Immature natural killer cell (primary cell): ENCODE results near the gene RALGPS1. TPM values are rescaled to one million over a fixed set of nuclear protein-coding genes. Genes with fewer than 3 reads are reported as not detected.

Source experiments
- DNase-seq, 3 donors: peaks; one replicate each; pipeline ENCODE4 v3.0.0; 2022; ENCODE audit warnings: mixed read lengths in 1 of 3
- H3K27ac Mint-ChIP-seq, 6 donors: one replicate each; pipeline ENCODE4 v1.8.0; 2020; ENCODE audit warnings: mixed read lengths in 6 of 6, mild to moderate bottlenecking in 5 of 6, inconsistent platforms in 4 of 6, moderate library complexity in 3 of 6
- H3K27me3 Mint-ChIP-seq, 3 donors: one replicate each; pipeline ENCODE4 v1.8.0; 2020 to 2021; ENCODE audit warnings: low read depth in 3 of 3, mild to moderate bottlenecking in 3 of 3, mixed read lengths in 3 of 3, moderate library complexity in 3 of 3, inconsistent platforms in 1 of 3
- H3K36me3 Mint-ChIP-seq, 3 donors: one replicate each; pipeline ENCODE4 v1.8.0; 2020; ENCODE audit warnings: mixed read lengths in 3 of 3, inconsistent platforms in 2 of 3, mild to moderate bottlenecking in 2 of 3
- H3K4me1 Mint-ChIP-seq, 2 donors: one replicate each; pipeline ENCODE4 v1.8.0; 2020; ENCODE audit warnings: inconsistent platforms in 2 of 2, mild to moderate bottlenecking in 2 of 2, mixed read lengths in 2 of 2, moderate library complexity in 1 of 2
- H3K4me3 Mint-ChIP-seq, 5 donors: one replicate each; pipeline ENCODE4 v1.8.0; 2020; ENCODE audit warnings: mild to moderate bottlenecking in 5 of 5, mixed read lengths in 5 of 5, inconsistent platforms in 3 of 5, moderate library complexity in 3 of 5
- H3K9me3 Mint-ChIP-seq, 6 donors: one replicate each; pipeline ENCODE4 v1.8.0; 2020; ENCODE audit warnings: mild to moderate bottlenecking in 6 of 6, mixed read lengths in 6 of 6, inconsistent platforms in 4 of 6, moderate library complexity in 3 of 6
- polyA plus RNA-seq, 3 donors: library from polyadenylated mRNA; unstranded; fragments of 300-500 nt; fragmentation: Illumina TruSeq; gene quantifications; one replicate each; pipeline ENCODE4 v1.2.3, GENCODE V29; 2021

RALGPS1 gene
- polyA plus RNA-seq, 3 donors from 2014 or later, result 2.6 to 3.4 (median 2.9) TPM

DNA sequence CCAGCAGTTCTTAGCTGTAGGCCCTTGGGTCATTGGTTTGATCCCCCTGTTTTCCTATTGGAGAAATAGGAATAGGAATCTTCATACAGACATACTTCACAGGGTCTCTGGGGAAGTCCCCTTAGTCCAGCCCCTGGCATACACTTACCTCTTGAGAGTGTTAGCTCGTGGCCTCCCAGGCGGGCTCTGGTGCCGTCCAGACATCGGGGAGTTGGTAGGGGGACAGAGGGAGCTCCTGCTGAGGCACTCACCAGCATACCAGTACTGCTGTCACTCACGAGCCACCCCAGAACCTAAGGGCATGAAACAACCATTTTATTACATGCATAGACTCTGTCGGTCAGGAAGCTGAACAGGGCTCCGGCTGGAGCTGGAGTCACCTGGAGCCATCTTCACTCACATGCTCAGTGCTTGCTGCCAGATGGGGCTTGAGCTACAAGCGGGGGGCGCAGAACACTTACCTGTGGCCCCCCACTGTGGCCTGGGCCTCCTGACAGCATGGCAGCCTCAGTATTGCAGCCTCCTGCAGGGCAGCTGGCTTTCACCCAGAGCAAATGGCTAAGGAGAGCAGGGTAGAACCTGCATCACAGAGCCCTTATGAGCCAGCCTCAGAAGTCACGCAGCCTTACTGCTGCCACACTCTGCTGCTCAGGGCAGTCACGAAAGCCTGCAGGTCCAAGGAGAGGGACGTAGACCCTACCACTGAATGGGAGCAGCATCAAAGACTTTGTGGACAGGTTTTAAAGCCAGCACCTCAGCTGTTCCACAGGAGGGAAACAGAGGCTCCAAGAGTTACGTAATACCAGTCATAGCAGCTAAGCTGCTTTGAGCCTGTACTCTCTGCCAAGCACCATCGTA, 266.1 kb downstream of the RALGPS1 start:
- Mint-ChIP-seq H3K27me3 (peaks cover 0 to 2% (median 0%) of the 10 kb centered on the region in 3 donors), H3K9me3 (no peaks in the 10 kb centered on the region), H3K4me3 (no peak overlapping the region), H3K36me3 (peaks cover 3 to 11% (median 7%) of the 10 kb centered on the region in 3 donors), H3K27ac (no peak overlapping the region), H3K4me1 (no peaks in the 10 kb centered on the region)
- no peak for DNase-seq

- Mint-ChIP-seq H3K4me1 (no peaks in the 10 kb centered on the region), H3K27ac (no peak overlapping the region), H3K4me3 (no peak overlapping the region), H3K36me3 (peaks cover 3 to 8% (median 5%) of the 10 kb centered on the region in 3 donors), H3K27me3 (peaks cover 0 to 2% (median 0%) of the 10 kb centered on the region in 3 donors), H3K9me3 (no peaks in the 10 kb centered on the region)
- no peak for DNase-seq
Measured at GRCh38 chr9:127181315-127181580, 266.7 kb downstream of the RALGPS1 start.

GRCh38 chr9:127181595-127182190, 267.1 kb downstream of the RALGPS1 start:
- DNase-seq, result no peak
- no peaks in the 10 kb centered on the region for H3K4me1 Mint-ChIP-seq
- peaks cover 4 to 8% (median 5%) of the 10 kb centered on the region in 3 donors for H3K36me3 Mint-ChIP-seq
- H3K9me3 Mint-ChIP-seq, result no peaks in the 10 kb centered on the region
- H3K27ac Mint-ChIP-seq, result no peak overlapping the region
- H3K27me3 Mint-ChIP-seq, result peaks cover 0 to 2% (median 0%) of the 10 kb centered on the region in 3 donors
- H3K4me3 Mint-ChIP-seq, result no peak overlapping the region

GRCh38 chr9:127182901-127183746, 268.5 kb downstream of the RALGPS1 start:
- no peak overlapping the region for H3K27ac Mint-ChIP-seq
- no peaks in the 10 kb centered on the region for H3K9me3 Mint-ChIP-seq

GRCh38 chr9:127183814-127184582, 269.4 kb downstream of the RALGPS1 start:
- Mint-ChIP-seq H3K27ac (no peak overlapping the region), H3K9me3 (no peaks in the 10 kb centered on the region), H3K4me1 (no peaks in the 10 kb centered on the region), H3K36me3 (peaks cover 5 to 8% (median 7%) of the 10 kb centered on the region in 3 donors), H3K27me3 (peaks cover 0 to 3% (median 0%) of the 10 kb centered on the region in 3 donors), H3K4me3 (no peak overlapping the region)
- no peak for DNase-seq

More at GRCh38 chr9:127182901-127183746, 268.5 kb downstream of the RALGPS1 start:
- peaks cover 5 to 8% (median 7%) of the 10 kb centered on the region in 3 donors for H3K36me3 Mint-ChIP-seq
- H3K4me1 Mint-ChIP-seq, result no peaks in the 10 kb centered on the region
- peaks cover 0 to 2% (median 0%) of the 10 kb centered on the region in 3 donors for H3K27me3 Mint-ChIP-seq
- no peak overlapping the region for H3K4me3 Mint-ChIP-seq
- DNase-seq, result no peak

- no peak for DNase-seq
- no peak overlapping the region for H3K27ac Mint-ChIP-seq
- peaks cover 5 to 8% (median 7%) of the 10 kb centered on the region in 3 donors for H3K36me3 Mint-ChIP-seq
- H3K4me1 Mint-ChIP-seq, result no peaks in the 10 kb centered on the region
- H3K9me3 Mint-ChIP-seq, result no peaks in the 10 kb centered on the region
- H3K4me3 Mint-ChIP-seq, result no peak overlapping the region
- H3K27me3 Mint-ChIP-seq, result peaks cover 0 to 3% (median 0%) of the 10 kb centered on the region in 3 donors
Measured at GRCh38 chr9:127184641-127185040, 270.1 kb downstream of the RALGPS1 start.

DNA sequence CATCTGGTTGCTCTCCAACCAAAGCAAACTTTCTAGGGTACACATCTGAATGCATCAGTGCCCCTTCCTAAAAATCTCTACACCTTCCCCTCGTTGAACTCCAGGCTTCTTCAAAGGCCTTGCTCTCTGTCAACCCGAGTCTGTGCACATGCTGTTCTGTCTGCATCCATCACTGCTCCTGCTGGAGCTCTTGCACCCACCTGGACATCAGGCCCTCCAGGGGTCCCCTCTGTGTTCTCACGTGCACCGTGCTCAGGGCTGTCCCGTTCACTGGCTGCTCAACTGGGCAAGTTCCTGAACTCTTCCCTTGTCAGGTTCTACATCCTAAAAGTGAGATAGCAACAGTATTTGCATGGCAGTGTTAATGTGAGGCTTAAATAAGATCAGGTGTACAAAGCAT, 270.6 kb downstream of the RALGPS1 start:
- Mint-ChIP-seq H3K27me3 (peaks cover 0 to 3% (median 0%) of the 10 kb centered on the region in 3 donors), H3K27ac (no peak overlapping the region), H3K4me1 (no peaks in the 10 kb centered on the region), H3K9me3 (no peaks in the 10 kb centered on the region), H3K36me3 (peaks cover 5 to 8% (median 7%) of the 10 kb centered on the region in 3 donors), H3K4me3 (no peak overlapping the region)
- DNase-seq, result no peak

GRCh38 chr9:127185931-127186781, 271.6 kb downstream of the RALGPS1 start:
- Mint-ChIP-seq H3K9me3 (no peaks in the 10 kb centered on the region), H3K27me3 (peaks cover 0 to 3% (median 0%) of the 10 kb centered on the region in 3 donors), H3K4me3 (no peak overlapping the region), H3K27ac (no peak overlapping the region), H3K4me1 (no peaks in the 10 kb centered on the region), H3K36me3 (peaks cover 5 to 8% (median 7%) of the 10 kb centered on the region in 3 donors)
- DNase-seq, result no peak

GRCh38 chr9:127186806-127187205, 272.2 kb downstream of the RALGPS1 start:
- Mint-ChIP-seq H3K27me3 (peaks cover under 1 to 3% (median 2%) of the 10 kb centered on the region in 3 donors), H3K4me3 (no peak overlapping the region), H3K27ac (no peak overlapping the region), H3K4me1 (no peaks in the 10 kb centered on the region), H3K36me3 (peaks cover 5 to 8% (median 7%) of the 10 kb centered on the region in 3 donors), H3K9me3 (no peaks in the 10 kb centered on the region)
- DNase-seq, result no peak

DNA sequence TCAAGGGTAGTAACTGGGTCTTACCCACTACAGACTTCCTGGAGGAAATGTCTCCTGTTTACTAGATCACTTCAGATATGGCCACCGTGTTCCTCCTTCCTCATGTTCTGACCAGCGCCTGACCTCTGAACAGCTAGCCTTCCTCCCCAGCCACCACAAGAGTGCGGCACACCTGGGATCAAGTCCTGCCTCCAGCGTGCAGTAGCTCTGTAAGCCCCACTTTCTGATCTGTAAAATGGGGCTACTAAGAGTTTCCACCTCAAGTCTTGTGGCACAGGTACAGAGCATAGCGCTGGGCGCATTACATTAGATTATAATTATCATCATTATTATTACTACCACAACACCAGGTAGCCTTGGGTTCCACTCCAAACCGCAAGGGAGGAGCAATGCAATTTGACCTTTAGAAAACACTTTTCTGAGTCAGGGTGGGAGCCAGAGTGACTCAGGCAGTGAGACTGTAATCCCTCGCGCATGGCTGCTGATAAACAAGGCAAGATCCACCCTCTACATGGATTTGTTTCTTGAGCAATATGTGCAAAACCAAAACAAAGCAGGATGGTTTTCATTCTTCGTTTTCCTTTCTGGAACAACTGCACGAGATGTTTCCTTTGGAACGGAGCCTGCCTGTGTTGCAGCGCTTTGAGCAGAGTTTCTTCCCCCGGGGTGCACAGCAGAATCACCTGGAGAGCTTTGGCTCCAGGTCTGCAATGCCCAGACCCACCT, 272.8 kb downstream of the RALGPS1 start:
- no peak for DNase-seq
- Mint-ChIP-seq H3K27ac (no peak overlapping the region), H3K27me3 (peaks cover 1 to 3% (median 2%) of the 10 kb centered on the region in 3 donors), H3K4me3 (no peak overlapping the region), H3K4me1 (no peaks in the 10 kb centered on the region), H3K36me3 (peaks cover 5 to 8% (median 7%) of the 10 kb centered on the region in 3 donors), H3K9me3 (no peaks in the 10 kb centered on the region)

GRCh38 chr9:127188396-127188795, 273.8 kb downstream of the RALGPS1 start:
- Mint-ChIP-seq H3K27me3 (peaks cover 1 to 3% (median 2%) of the 10 kb centered on the region in 3 donors), H3K27ac (no peak overlapping the region), H3K4me1 (no peaks in the 10 kb centered on the region), H3K36me3 (peaks cover 4 to 8% (median 5%) of the 10 kb centered on the region in 3 donors), H3K4me3 (no peak overlapping the region), H3K9me3 (no peaks in the 10 kb centered on the region)
- DNase-seq, result no peak

DNA sequence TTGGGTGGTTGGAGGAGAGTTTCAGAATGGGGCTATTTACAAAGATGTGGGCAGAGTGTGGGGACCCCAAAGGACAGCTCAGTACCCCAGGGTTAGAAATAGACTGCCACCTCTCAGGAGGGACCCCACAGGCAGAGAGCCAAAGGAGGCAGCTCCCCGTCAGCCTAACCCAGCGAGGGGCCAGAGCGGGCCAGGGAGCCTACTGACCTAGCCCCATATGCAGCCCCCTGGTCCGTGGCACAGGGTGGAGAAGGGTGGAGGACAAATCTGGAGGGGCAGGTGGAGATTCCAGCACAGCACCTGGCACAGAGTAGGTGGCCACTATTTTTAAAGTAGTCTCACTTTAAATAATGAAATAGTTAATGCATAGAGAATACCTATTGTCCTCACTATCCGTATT, 275.0 kb downstream of the RALGPS1 start:
- peaks cover 1 to 3% (median 2%) of the 10 kb centered on the region in 3 donors for H3K27me3 Mint-ChIP-seq
- H3K36me3 Mint-ChIP-seq, result peaks cover 4 to 8% (median 5%) of the 10 kb centered on the region in 3 donors
- no peak overlapping the region for H3K27ac Mint-ChIP-seq
- no peak overlapping the region for H3K4me3 Mint-ChIP-seq
- no peaks in the 10 kb centered on the region for H3K9me3 Mint-ChIP-seq
- no peak for DNase-seq
- no peaks in the 10 kb centered on the region for H3K4me1 Mint-ChIP-seq
